IgD-negative memory B cell (primary cell): ENCODE data around the gene MYO16. TPM values are rescaled to one million over a fixed set of nuclear protein-coding genes. Genes with fewer than 3 reads are reported as not detected.

Experiments used
- H3K27ac Mint-ChIP-seq, 3 donors: one replicate each; pipeline ENCODE4 v1.8.0; 2020 to 2022; ENCODE audit warnings: mild to moderate bottlenecking in 3 of 3, mixed read lengths in 3 of 3, moderate library complexity in 1 of 3
- H3K27me3 Mint-ChIP-seq: one replicate; pipeline ENCODE4 v1.8.0; 2021; ENCODE audit warnings: mixed read lengths
- H3K36me3 Mint-ChIP-seq: one replicate; pipeline ENCODE4 v1.8.0; 2020; ENCODE audit warnings: mild to moderate bottlenecking, mixed read lengths
- H3K4me1 Mint-ChIP-seq, 3 donors: one replicate each; pipeline ENCODE4 v1.8.0; 2020 to 2022; ENCODE audit warnings: mixed read lengths in 3 of 3, mild to moderate bottlenecking in 1 of 3
- H3K4me3 Mint-ChIP-seq, 4 donors: one replicate each; pipeline ENCODE4 v1.8.0; 2020 to 2022; ENCODE audit warnings: mild to moderate bottlenecking in 4 of 4, mixed read lengths in 4 of 4, moderate library complexity in 3 of 4
- H3K9me3 Mint-ChIP-seq, 3 donors: one replicate each; pipeline ENCODE4 v1.8.0; 2020 to 2021; ENCODE audit warnings: mixed read lengths in 3 of 3, mild to moderate bottlenecking in 1 of 3
- polyA plus RNA-seq: library from polyadenylated mRNA; unstranded; fragments of 300-500 nt; fragmentation: Illumina TruSeq; gene quantifications from one replicate; pipeline ENCODE4 v1.2.3, GENCODE V29; 2021

Gene MYO16
- polyA plus RNA-seq, 1 donor from 2014 or later = not detected

GRCh38 chr13:108742701-108743451 is 113.5 kb downstream of the MYO16 start:
- Mint-ChIP-seq H3K27ac (no peak overlapping the region), H3K9me3 (peaks cover 0 to 4% (median 0%) of the 10 kb centered on the region in 3 donors), H3K4me1 (no peaks in the 10 kb centered on the region), H3K36me3 (no peaks in the 10 kb centered on the region), H3K27me3 (no peaks in the 10 kb centered on the region), H3K4me3 (no peak overlapping the region)

DNA sequence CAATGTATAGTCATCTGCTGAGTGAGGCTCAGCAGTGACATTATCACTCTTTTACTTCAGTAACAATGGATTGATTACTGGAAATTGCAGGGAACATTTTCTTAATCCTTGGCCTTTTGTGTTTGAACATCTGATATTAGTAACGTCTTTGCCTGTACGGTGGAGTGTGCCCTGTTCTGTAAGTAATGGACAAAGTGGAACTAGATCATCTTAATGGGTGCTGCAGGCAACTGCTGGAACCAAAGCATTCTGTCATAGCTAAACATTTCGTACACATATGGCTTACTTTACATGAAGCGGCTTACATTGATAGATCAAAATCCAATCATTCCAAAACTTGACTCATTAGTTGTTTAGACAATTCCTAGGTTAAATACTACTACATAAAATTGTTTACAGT is 114.1 kb downstream of the MYO16 start:
- H3K9me3 Mint-ChIP-seq = peaks cover 0 to 2% (median 0%) of the 10 kb centered on the region in 3 donors

GRCh38 chr13:108747843-108748242 is 118.4 kb downstream of the MYO16 start:
- Mint-ChIP-seq H3K4me3 (no peak overlapping the region), H3K27me3 (no peaks in the 10 kb centered on the region), H3K27ac (no peak overlapping the region), H3K9me3 (peaks cover 0 to 1% (median 0%) of the 10 kb centered on the region in 3 donors), H3K4me1 (no peaks in the 10 kb centered on the region), H3K36me3 (no peaks in the 10 kb centered on the region)

More for the DNA sequence above, 114.1 kb downstream of the MYO16 start:
- Mint-ChIP-seq H3K27ac (no peak overlapping the region), H3K27me3 (no peaks in the 10 kb centered on the region), H3K4me3 (no peak overlapping the region), H3K4me1 (no peaks in the 10 kb centered on the region), H3K36me3 (no peaks in the 10 kb centered on the region)

GRCh38 chr13:108752276-108752675 is 122.9 kb downstream of the MYO16 start:
- H3K9me3 Mint-ChIP-seq = no peaks in the 10 kb centered on the region
- H3K4me1 Mint-ChIP-seq = no peaks in the 10 kb centered on the region
- no peak overlapping the region for H3K4me3 Mint-ChIP-seq
- no peaks in the 10 kb centered on the region for H3K27me3 Mint-ChIP-seq
- H3K27ac Mint-ChIP-seq = no peak overlapping the region
- no peaks in the 10 kb centered on the region for H3K36me3 Mint-ChIP-seq

- Mint-ChIP-seq H3K4me3 (no peak overlapping the region), H3K36me3 (no peaks in the 10 kb centered on the region), H3K27ac (no peak overlapping the region), H3K27me3 (no peaks in the 10 kb centered on the region), H3K4me1 (no peaks in the 10 kb centered on the region), H3K9me3 (no peaks in the 10 kb centered on the region)
These were observed 125.7 kb downstream of the MYO16 start for GRCh38 chr13:108755083-108755482.

GRCh38 chr13:108760129-108760528 is 130.7 kb downstream of the MYO16 start:
- no peaks in the 10 kb centered on the region for H3K36me3 Mint-ChIP-seq
- no peaks in the 10 kb centered on the region for H3K27me3 Mint-ChIP-seq
- no peak overlapping the region for H3K27ac Mint-ChIP-seq
- H3K9me3 Mint-ChIP-seq = peaks cover 0 to 3% (median 0%) of the 10 kb centered on the region in 3 donors
- H3K4me3 Mint-ChIP-seq = no peak overlapping the region
- no peaks in the 10 kb centered on the region for H3K4me1 Mint-ChIP-seq

DNA sequence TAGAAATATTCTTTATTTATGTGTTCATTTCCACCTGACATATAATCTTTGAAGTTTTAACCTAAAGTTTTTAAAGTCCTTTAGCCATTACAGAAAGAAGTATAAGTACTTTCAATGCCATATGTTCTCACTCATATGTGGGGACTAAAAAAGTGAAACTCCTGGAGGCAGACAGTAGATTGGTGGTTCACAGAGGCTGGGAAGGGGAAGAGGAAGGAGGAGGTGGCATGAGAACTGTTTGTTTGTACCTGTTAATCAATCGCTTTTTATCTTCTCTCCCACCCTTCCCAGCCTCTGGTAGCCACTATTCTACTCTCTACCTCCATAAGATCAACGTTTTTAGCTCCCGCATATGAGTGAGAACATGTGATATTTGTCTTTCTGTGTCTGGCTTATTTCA is 131.1 kb downstream of the MYO16 start:
- no peaks in the 10 kb centered on the region for H3K27me3 Mint-ChIP-seq
- H3K9me3 Mint-ChIP-seq = peaks cover 0 to 3% (median 0%) of the 10 kb centered on the region in 3 donors

GRCh38 chr13:108768035-108768434 is 138.6 kb downstream of the MYO16 start:
- H3K4me3 Mint-ChIP-seq = no peak overlapping the region
- H3K27me3 Mint-ChIP-seq = peaks cover 2% of the 10 kb centered on the region
- H3K27ac Mint-ChIP-seq = no peak overlapping the region
- H3K4me1 Mint-ChIP-seq = no peaks in the 10 kb centered on the region
- H3K9me3 Mint-ChIP-seq = peaks cover 0 to 3% (median 3%) of the 10 kb centered on the region in 3 donors
- no peaks in the 10 kb centered on the region for H3K36me3 Mint-ChIP-seq

More for the DNA sequence above, 131.1 kb downstream of the MYO16 start:
- Mint-ChIP-seq H3K4me1 (no peaks in the 10 kb centered on the region), H3K27ac (no peak overlapping the region), H3K4me3 (no peak overlapping the region), H3K36me3 (no peaks in the 10 kb centered on the region)

GRCh38 chr13:108769213-108770070 is 140.0 kb downstream of the MYO16 start:
- Mint-ChIP-seq H3K4me1 (no peaks in the 10 kb centered on the region), H3K27ac (no peak overlapping the region), H3K9me3 (peaks cover 0 to 3% (median 0%) of the 10 kb centered on the region in 3 donors), H3K27me3 (peaks cover 2% of the 10 kb centered on the region), H3K36me3 (no peaks in the 10 kb centered on the region), H3K4me3 (no peak overlapping the region)

DNA sequence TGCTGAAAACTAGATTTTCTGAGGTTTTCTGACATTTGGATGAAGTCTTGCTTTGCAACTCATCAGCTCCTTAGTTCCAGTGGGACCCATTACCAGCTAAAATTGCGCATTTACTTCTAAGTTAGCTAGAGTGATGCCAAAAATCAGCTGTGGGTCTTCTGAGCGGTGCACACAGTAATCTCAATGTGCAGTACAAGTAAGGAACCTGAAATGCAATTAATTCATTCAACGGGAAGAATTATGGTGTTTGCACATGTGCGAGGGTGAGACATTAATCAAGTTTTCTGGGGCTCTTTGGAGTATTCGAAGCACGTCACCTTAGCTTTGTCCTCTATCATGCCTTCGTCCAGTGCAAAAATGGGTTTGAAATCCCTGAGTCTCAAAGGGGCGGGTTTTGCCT is 146.2 kb downstream of the MYO16 start:
- no peak overlapping the region for H3K4me3 Mint-ChIP-seq
- H3K4me1 Mint-ChIP-seq = no peaks in the 10 kb centered on the region
- no peaks in the 10 kb centered on the region for H3K27me3 Mint-ChIP-seq

GRCh38 chr13:108776650-108777049 is 147.2 kb downstream of the MYO16 start:
- H3K4me1 Mint-ChIP-seq = no peaks in the 10 kb centered on the region

More for the DNA sequence above, 146.2 kb downstream of the MYO16 start:
- no peaks in the 10 kb centered on the region for H3K9me3 Mint-ChIP-seq
- no peaks in the 10 kb centered on the region for H3K36me3 Mint-ChIP-seq
- H3K27ac Mint-ChIP-seq = no peak overlapping the region

GRCh38 chr13:108777421-108778420 is 148.3 kb downstream of the MYO16 start:
- H3K27me3 Mint-ChIP-seq = no peaks in the 10 kb centered on the region
- H3K36me3 Mint-ChIP-seq = no peaks in the 10 kb centered on the region
- H3K4me3 Mint-ChIP-seq = no peak overlapping the region
- H3K4me1 Mint-ChIP-seq = no peaks in the 10 kb centered on the region
- H3K9me3 Mint-ChIP-seq = peaks cover 0 to 2% (median 0%) of the 10 kb centered on the region in 3 donors
- no peak overlapping the region for H3K27ac Mint-ChIP-seq

More at GRCh38 chr13:108776650-108777049, 147.2 kb downstream of the MYO16 start:
- Mint-ChIP-seq H3K4me3 (no peak overlapping the region), H3K36me3 (no peaks in the 10 kb centered on the region), H3K27me3 (no peaks in the 10 kb centered on the region), H3K9me3 (peaks cover 0 to 2% (median 0%) of the 10 kb centered on the region in 3 donors), H3K27ac (no peak overlapping the region)

DNA sequence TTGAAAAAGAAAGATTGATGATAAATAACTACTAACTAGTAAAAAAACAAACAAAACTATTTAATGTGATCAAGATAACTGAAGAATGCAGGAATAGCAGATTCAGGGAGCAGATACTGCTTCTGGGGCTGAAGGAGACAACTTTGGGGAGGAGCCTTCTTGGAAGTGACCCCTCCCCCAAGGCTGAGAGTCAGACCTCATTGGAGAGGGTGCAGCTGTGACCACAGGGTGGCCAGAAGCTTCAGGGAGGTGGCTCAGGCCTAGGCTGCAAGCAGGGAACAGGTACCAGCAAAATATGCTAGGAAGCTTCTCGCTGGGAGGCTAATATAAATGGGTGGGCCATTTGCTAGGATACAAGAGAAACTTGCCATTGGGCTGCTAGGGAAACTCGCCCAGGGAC is 149.9 kb downstream of the MYO16 start:
- peaks cover 0 to 7% (median 4%) of the 10 kb centered on the region in 3 donors for H3K9me3 Mint-ChIP-seq
- H3K27me3 Mint-ChIP-seq = no peaks in the 10 kb centered on the region
- H3K4me1 Mint-ChIP-seq = no peaks in the 10 kb centered on the region
- H3K27ac Mint-ChIP-seq = no peak overlapping the region
- no peak overlapping the region for H3K4me3 Mint-ChIP-seq
- H3K36me3 Mint-ChIP-seq = no peaks in the 10 kb centered on the region

DNA sequence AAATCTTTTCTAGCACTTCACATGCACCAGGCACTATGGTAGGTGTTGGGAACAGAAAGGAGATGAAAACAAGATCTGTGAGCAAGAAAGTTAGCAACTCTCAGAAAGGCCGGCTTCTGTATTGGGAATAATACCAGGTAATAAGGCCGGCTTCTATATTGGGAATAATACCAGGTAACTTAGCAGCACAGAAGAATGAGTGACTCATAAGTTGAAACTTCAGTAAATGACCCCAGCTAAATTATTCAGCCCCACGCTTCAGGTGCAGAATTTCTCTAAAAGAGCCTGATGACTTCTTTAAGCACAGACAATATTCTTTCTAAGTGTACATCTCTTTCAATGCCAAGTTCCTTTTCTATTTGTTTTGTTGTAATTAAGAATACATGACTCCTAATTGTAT is 151.3 kb downstream of the MYO16 start:
- Mint-ChIP-seq H3K9me3 (peaks cover 0 to 7% (median 6%) of the 10 kb centered on the region in 3 donors), H3K36me3 (no peaks in the 10 kb centered on the region), H3K27ac (no peak overlapping the region), H3K4me1 (no peaks in the 10 kb centered on the region), H3K27me3 (no peaks in the 10 kb centered on the region), H3K4me3 (no peak overlapping the region)
